K562 (cell line): ENCODE data around the gene PRSS21. TPM values are rescaled to one million over a fixed set of nuclear protein-coding genes. Genes with fewer than 3 reads are reported as not detected.

Experiments
- ATAC-seq: fragments of 200-7000 bp; cut with Tn5 transposase; 3 replicates; pipeline ENCODE4 v1.9.1; 2020; ENCODE audit warnings: moderate library complexity
- BruUV-seq: library from RNA; stranded (reverse); fragments of 400-500 nt; replicated peaks from 2 replicates; lab custom pipeline; 2021; lab: Mats Ljungman, UMichigan
- CTCF ChIA-PET: fragments of 300-600 bp; formaldehyde crosslinking; extraction: SDS; loops from one replicate; lab custom pipeline; 2021; ENCODE audit warnings: low intra/inter-chr PET ratio; lab: Yijun Ruan, JAX
- POLR2A ChIA-PET: fragments of 300-600, 350-650 bp; sonication (Branson Sonifier 250); formaldehyde crosslinking; extraction: SDS; loops from one replicate; lab custom pipeline; 2021; ENCODE audit warnings: antibody characterized with exemption, inconsistent platforms; lab: Yijun Ruan, JAX
- DNase-seq, 4 experiments: peaks; one replicate each; pipeline versions ENCODE4 v3.0.0 to v3.0.0-alpha.2; 2011 to 2018; ENCODE audit warnings: low spot score in 3 of 4, mixed read lengths in 3 of 4; ENCODE audit errors: extremely low read depth in 1 of 4
- FAIRE-seq: peaks from 2 replicates; lab custom pipeline; 2011; peaks lifted over from hg19 to GRCh38; lab: Jason Lieb, UNC
- H2AFZ ChIP-seq: 2 replicates; pipeline ENCODE4 v1.6.0; 2011; ENCODE audit warnings: low read depth, low read length, control low read depth, inconsistent platforms
- H3K27ac ChIP-seq: fragments of 200-600 bp; 3 replicates; pipeline ENCODE4 v1.8.0; 2011; ENCODE audit warnings: low read depth, mild to moderate bottlenecking, control low read depth, inconsistent platforms, low read length, moderate library complexity, mixed read lengths; ENCODE audit errors: extremely low read depth
- H3K27me3 ChIP-seq, 2 experiments: fragments of 300-600 bp in 1 of 2; 2 replicates in 1 of 2; 3 replicates in 1 of 2; pipeline versions ENCODE4 v1.6.0 to v1.8.0; 2011; ENCODE audit warnings: inconsistent platforms in 2 of 2, low read length in 2 of 2, mild to moderate bottlenecking in 1 of 2, mixed read lengths in 1 of 2, moderate library complexity in 1 of 2; ENCODE audit not compliant: control insufficient read depth in 2 of 2, insufficient read depth in 2 of 2
- H3K36me3 ChIP-seq: fragments of 300-600 bp; 3 replicates; pipeline ENCODE4 v1.8.0; 2011; ENCODE audit warnings: mild to moderate bottlenecking, low read length, inconsistent platforms; ENCODE audit not compliant: control insufficient read depth, insufficient read depth
- H3K4me1 ChIP-seq, 2 experiments: fragments of 200-600 bp in 1 of 2; replicated peaks in 1 of 2; 2 replicates in 1 of 2; 3 replicates in 1 of 2; pipeline versions ENCODE4 v1.5.1 to v1.8.0; 2011; ENCODE audit warnings: inconsistent platforms in 2 of 2, low read length in 2 of 2, mild to moderate bottlenecking in 1 of 2, mixed read lengths in 1 of 2, moderate library complexity in 1 of 2; ENCODE audit not compliant: control insufficient read depth in 2 of 2, insufficient read depth in 2 of 2
- H3K4me2 ChIP-seq: 2 replicates; pipeline ENCODE4 v1.6.1; 2011; ENCODE audit warnings: low read length, control low read depth, inconsistent platforms, mixed read lengths; ENCODE audit not compliant: insufficient read depth
- H3K4me3 ChIP-seq: fragments of 200-600 bp; sonication (generic), shearing (Covaris generic); 2 replicates; pipeline ENCODE4 v1.5.1; 2016; ENCODE audit warnings: control low read depth, inconsistent platforms
- H3K79me2 ChIP-seq: fragments of 200-600 bp; 3 replicates; pipeline ENCODE4 v1.8.0; 2011; ENCODE audit warnings: low read length, inconsistent platforms; ENCODE audit not compliant: control insufficient read depth, insufficient read depth
- H3K9ac ChIP-seq, 2 experiments: 2 replicates each; pipeline versions ENCODE4 v1.6.0 to v1.6.1; 2011; ENCODE audit warnings: low read depth in 2 of 2, low read length in 2 of 2, control low read depth in 1 of 2, inconsistent platforms in 1 of 2, mild to moderate bottlenecking in 1 of 2, mixed read lengths in 1 of 2; ENCODE audit not compliant: insufficient read depth in 1 of 2
- H3K9me1 ChIP-seq: one replicate; pipeline ENCODE4 v1.6.0; 2011; ENCODE audit warnings: inconsistent platforms, mild to moderate bottlenecking, low read length, moderate library complexity; ENCODE audit not compliant: control insufficient read depth, insufficient read depth
- H3K9me3 ChIP-seq: replicated peaks from 2 replicates; pipeline ENCODE4 v1.5.1; 2011; ENCODE audit warnings: low read depth, low read length, inconsistent platforms; ENCODE audit not compliant: control insufficient read depth, insufficient read depth
- H4K20me1 ChIP-seq: replicated peaks from 2 replicates; pipeline ENCODE4 v1.6.1; 2011; ENCODE audit warnings: low read length, inconsistent platforms, mixed read lengths; ENCODE audit not compliant: control insufficient read depth, insufficient read depth
- CEBPG ChIP-seq, 3 experiments: fragments of 200-800 bp in 1 of 3; sonication (Bioruptor generic) in 1 of 3; sonication (generic) in 1 of 3; formaldehyde crosslinking in 1 of 3; IDR thresholded peaks in 2 of 3; conservative IDR thresholded peaks in 1 of 3; 2 replicates each; pipeline versions ENCODE4 v1.6.1 to v1.8.0; 2016 to 2022; ENCODE audit warnings: missing compliant biosample characterization in 2 of 3, missing genetic modification characterization in 2 of 3, mild to moderate bottlenecking in 1 of 3, missing genetic modification reagents in 1 of 3
- CTBP1 ChIP-seq: fragments of 450-650 bp; IDR thresholded peaks from 2 replicates; pipeline ENCODE4 v1.6.1; 2016; ENCODE audit warnings: borderline replicate concordance
- ESRRA ChIP-seq: fragments of 450-650 bp; IDR thresholded peaks from 2 replicates; pipeline ENCODE4 v1.6.1; 2014; ENCODE audit warnings: low read depth, mild to moderate bottlenecking, moderate library complexity, borderline replicate concordance
- KDM1A ChIP-seq, 2 experiments: fragments of 450-650 bp; IDR thresholded peaks; 2 replicates each; pipeline ENCODE4 v1.6.1; 2016; ENCODE audit warnings: mild to moderate bottlenecking in 2 of 2
- KHSRP ChIP-seq: fragments of 450-650 bp; IDR thresholded peaks from 2 replicates; pipeline ENCODE4 v1.6.1; 2017
- NR2C1 ChIP-seq, 2 experiments: fragments of 450-650 bp; IDR thresholded peaks; 2 replicates each; pipeline ENCODE4 v1.6.1; 2017; ENCODE audit warnings: mild to moderate bottlenecking in 2 of 2, antibody characterized with exemption in 1 of 2, inconsistent platforms in 1 of 2, missing compliant biosample characterization in 1 of 2, missing genetic modification characterization in 1 of 2
- TRIM24 ChIP-seq, 2 experiments: fragments of 450-650 bp; IDR thresholded peaks; 2 replicates each; pipeline ENCODE4 v1.6.1; 2016
- ZNF263 ChIP-seq: sonication (generic); formaldehyde crosslinking; IDR thresholded peaks from 2 replicates; pipeline ENCODE4 v1.8.0; 2022; ENCODE audit warnings: mild to moderate bottlenecking, missing genetic modification reagents, borderline replicate concordance
- WGBS: fragments of 100-300 bp; shearing (Covaris generic); methylation state at CpG from one replicate; pipeline ENCODE4 v1.1.6; 2016; ENCODE audit warnings: low coverage, mixed read lengths; ENCODE audit not compliant: insufficient coverage; ENCODE audit errors: missing lambda C conversion rate; 5-methylcytosine and 5-hydroxymethylcytosine counted together
- in situ Hi-C: fragments of 300-500 bp; cut with MboI; formaldehyde crosslinking; loops from 4 replicates; pipeline ENCODE4 v1.15.0; 2018; ENCODE audit warnings: inconsistent platforms, mixed read lengths
- intact Hi-C: fragments of 100-400 bp; cut with micrococcal nuclease; formaldehyde crosslinking; loops from 2 replicates; pipeline ENCODE4 v1.14.2; 2022
- polyA plus RNA-seq, 8 experiments: library from polyadenylated mRNA; depleted of rRNA in 4 of 8; stranded (reverse) in 5 of 8; unstranded in 3 of 8; fragments of >200 nt; fragmentation: Nextera tagmentation in 2 of 8; fragmentation: Illumina TruSeq in 1 of 8; extraction: Ambion mirVana in 2 of 8; extraction: Trizol in 1 of 8; gene quantifications; 2 replicates each; pipeline versions ENCODE4 v1.2.1 to v1.2.3, GENCODE V29; 2011 to 2014; ENCODE audit warnings: inconsistent platforms in 1 of 8, missing spikeins in 1 of 8
- total RNA-seq, 7 experiments: library from RNA; depleted of rRNA in 6 of 7; stranded (reverse); fragments of >200 nt in 6 of 7; fragmentation: Illumina TruSeq in 2 of 7; extraction: Trizol in 2 of 7; gene quantifications; 2 replicates each; pipeline versions ENCODE4 v1.2.1 to v1.2.3, GENCODE V29; 2011 to 2021; ENCODE audit warnings: low replicate concordance in 1 of 7
- TF ChIP-seq, protein P1 (sequence below): fragments of 450-650 bp; formaldehyde crosslinking; IDR thresholded peaks from 2 replicates; pipeline ENCODE4 v1.4.0; 2022; ENCODE audit warnings: mild to moderate bottlenecking, moderate library complexity
- TF ChIP-seq, protein P2 (sequence below), 3 experiments: IDR thresholded peaks in 2 of 3; conservative IDR thresholded peaks in 1 of 3; 2 replicates each; pipeline ENCODE4 v1.5.1; 2011 to 2012; ENCODE audit warnings: low read length in 3 of 3, mild to moderate bottlenecking in 3 of 3, control low read depth in 2 of 3, improper control_type of control experiment in 1 of 3, inconsistent platforms in 1 of 3, low read depth in 1 of 3, mixed read lengths in 1 of 3, moderate library complexity in 1 of 3; ENCODE audit not compliant: insufficient read depth in 2 of 3

Gene PRSS21
- total and polyA plus RNA-seq, 9 of the 15 experiments (the other 6 are each of a cell fraction or from before 2014, with no cell fraction given) = 12.1 to 121 (median 61.3) TPM

DNA sequence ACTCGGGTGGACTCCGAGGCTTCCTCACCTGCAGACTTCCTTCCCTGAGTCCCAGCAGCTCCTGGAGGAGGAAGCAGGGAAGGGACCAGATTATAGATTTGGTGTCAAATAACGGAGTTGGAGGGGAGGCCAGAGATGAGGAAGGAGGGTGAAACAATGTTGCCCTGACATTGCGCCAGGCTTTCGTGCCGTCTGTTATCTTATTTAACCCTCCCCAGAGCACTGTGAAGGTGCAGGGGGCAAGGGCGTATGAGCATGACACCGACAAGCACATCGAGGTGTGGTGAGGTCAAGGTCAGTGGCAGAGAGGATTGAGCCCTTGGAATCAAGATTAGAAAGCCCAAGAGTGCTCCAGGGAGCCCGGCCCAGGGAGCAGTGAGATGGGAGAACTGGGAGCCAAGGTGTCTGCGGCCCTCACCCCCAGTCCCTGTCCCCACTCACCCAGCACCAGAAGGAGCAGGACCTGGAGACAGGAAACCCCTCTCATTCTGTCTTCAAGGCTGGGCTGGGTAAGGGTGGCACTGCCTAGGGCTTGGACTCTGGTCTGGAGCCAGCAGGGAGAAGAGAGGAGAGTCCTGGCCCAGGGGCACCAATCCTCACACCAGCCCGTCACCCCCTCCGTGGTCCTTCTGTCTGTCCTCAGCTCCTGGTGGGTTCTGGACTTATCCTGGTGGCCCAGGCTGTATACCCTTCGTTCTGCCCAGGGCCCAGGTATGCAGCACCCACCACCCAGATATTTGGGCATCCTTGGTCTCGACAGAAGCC lies 30.8 kb upstream of the PRSS21 start:
- peaks cover 10% of the 10 kb centered on the region; the same call in 1 of the 2 replicates for H4K20me1 ChIP-seq
- H3K79me2 ChIP-seq = no peaks in the 10 kb centered on the region
- 10% methylated on average over 15 of the region's 15 CpGs for WGBS
- peak; percentile 27; the same call in 2 of the 3 replicates for ATAC-seq
- ChIA-PET POLR2A (no interaction called here), CTCF (no interaction called here)
- peak overlapping the region in 1 of 2 experiments; percentile 36; a peak in 2 of 4 replicates for H3K9ac ChIP-seq
- peak overlapping the region; percentile 23; the same call in 1 of the 2 replicates for H2AFZ ChIP-seq
- TF ChIP-seq, protein P1, sequence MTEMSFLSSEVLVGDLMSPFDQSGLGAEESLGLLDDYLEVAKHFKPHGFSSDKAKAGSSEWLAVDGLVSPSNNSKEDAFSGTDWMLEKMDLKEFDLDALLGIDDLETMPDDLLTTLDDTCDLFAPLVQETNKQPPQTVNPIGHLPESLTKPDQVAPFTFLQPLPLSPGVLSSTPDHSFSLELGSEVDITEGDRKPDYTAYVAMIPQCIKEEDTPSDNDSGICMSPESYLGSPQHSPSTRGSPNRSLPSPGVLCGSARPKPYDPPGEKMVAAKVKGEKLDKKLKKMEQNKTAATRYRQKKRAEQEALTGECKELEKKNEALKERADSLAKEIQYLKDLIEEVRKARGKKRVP (CRISPR knock-in tag) = no peak
- TF ChIP-seq CTBP1 (peak; percentile 30; the same call in 1 of the 2 replicates), ESRRA (peak; percentile 95), NR2C1 (IDR thresholded peaks at IDR 0.05) (no peak), NR2C1 (tag; IDR thresholded peaks at IDR 0.05) (0 out of 2 replicates have a peak, but pooled peaks have one; percentile 31), KDM1A (IDR thresholded peaks at IDR 0.05) (peak in 1 of 2 experiments; percentile 39; a peak in 1 of 4 replicates), CEBPG (CRISPR knock-in tag; IDR thresholded peaks at IDR 0.05) (peak; percentile 81), CEBPG (tag; conservative IDR thresholded peaks at IDR 0.05 in 1 of 2, IDR thresholded peaks at IDR 0.05 in 1 of 2) (0 out of 4 replicates have a peak, but pooled peaks of 1 of the 2 experiments have one; percentile 16), KHSRP (no peak), ZNF263 (CRISPR knock-in tag) (peak; percentile 91; the same call in 1 of the 2 replicates), TRIM24 (IDR thresholded peaks at IDR 0.05) (peak in 1 of 2 experiments; percentile 42; a peak in 1 of 4 replicates)
- TF ChIP-seq, protein P2, sequence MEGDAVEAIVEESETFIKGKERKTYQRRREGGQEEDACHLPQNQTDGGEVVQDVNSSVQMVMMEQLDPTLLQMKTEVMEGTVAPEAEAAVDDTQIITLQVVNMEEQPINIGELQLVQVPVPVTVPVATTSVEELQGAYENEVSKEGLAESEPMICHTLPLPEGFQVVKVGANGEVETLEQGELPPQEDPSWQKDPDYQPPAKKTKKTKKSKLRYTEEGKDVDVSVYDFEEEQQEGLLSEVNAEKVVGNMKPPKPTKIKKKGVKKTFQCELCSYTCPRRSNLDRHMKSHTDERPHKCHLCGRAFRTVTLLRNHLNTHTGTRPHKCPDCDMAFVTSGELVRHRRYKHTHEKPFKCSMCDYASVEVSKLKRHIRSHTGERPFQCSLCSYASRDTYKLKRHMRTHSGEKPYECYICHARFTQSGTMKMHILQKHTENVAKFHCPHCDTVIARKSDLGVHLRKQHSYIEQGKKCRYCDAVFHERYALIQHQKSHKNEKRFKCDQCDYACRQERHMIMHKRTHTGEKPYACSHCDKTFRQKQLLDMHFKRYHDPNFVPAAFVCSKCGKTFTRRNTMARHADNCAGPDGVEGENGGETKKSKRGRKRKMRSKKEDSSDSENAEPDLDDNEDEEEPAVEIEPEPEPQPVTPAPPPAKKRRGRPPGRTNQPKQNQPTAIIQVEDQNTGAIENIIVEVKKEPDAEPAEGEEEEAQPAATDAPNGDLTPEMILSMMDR (IDR thresholded peaks at IDR 0.05 in 2 of 3, conservative IDR thresholded peaks at IDR 0.05 in 1 of 3; ENCODE audit: insufficient read depth in 2 of 3, low read depth in 1 of 3, low read length in 3 of 3) = 0 out of 6 replicates have a peak, but pooled peaks of 1 of the 3 experiments have one; percentile 1
- in situ Hi-C loops = no loop called here
- no peak overlapping the region for H3K4me3 ChIP-seq
- H3K27ac ChIP-seq = no peak overlapping the region
- no peaks in the 10 kb centered on the region for H3K36me3 ChIP-seq
- no peak for DNase-seq
- no peak for FAIRE-seq
- no peak overlapping the region for H3K4me2 ChIP-seq
- H3K27me3 ChIP-seq = peaks cover 18 to 28% of the 10 kb centered on the region in 2 experiments; a peak in 4 of 5 replicates
- intact Hi-C loops = no loop called here
- peaks cover 4 to 31% of the 10 kb centered on the region in 2 experiments; a peak in 4 of 5 replicates for H3K4me1 ChIP-seq
- H3K9me1 ChIP-seq = no peaks in the 10 kb centered on the region
- no peaks in the 10 kb centered on the region for H3K9me3 ChIP-seq
- BruUV-seq = no TSS peak
